ENCODE data around the gene NEAT1. TPM values are rescaled to one million over a fixed set of nuclear protein-coding genes. Genes with fewer than 3 reads are reported as not detected.
A peak's percentile ranks its signal among the peaks of the same experiment; 100 is the strongest.

Gene NEAT1
- polyA plus RNA-seq, 1 donor from 2014 or later: 4.2 TPM

DNA sequence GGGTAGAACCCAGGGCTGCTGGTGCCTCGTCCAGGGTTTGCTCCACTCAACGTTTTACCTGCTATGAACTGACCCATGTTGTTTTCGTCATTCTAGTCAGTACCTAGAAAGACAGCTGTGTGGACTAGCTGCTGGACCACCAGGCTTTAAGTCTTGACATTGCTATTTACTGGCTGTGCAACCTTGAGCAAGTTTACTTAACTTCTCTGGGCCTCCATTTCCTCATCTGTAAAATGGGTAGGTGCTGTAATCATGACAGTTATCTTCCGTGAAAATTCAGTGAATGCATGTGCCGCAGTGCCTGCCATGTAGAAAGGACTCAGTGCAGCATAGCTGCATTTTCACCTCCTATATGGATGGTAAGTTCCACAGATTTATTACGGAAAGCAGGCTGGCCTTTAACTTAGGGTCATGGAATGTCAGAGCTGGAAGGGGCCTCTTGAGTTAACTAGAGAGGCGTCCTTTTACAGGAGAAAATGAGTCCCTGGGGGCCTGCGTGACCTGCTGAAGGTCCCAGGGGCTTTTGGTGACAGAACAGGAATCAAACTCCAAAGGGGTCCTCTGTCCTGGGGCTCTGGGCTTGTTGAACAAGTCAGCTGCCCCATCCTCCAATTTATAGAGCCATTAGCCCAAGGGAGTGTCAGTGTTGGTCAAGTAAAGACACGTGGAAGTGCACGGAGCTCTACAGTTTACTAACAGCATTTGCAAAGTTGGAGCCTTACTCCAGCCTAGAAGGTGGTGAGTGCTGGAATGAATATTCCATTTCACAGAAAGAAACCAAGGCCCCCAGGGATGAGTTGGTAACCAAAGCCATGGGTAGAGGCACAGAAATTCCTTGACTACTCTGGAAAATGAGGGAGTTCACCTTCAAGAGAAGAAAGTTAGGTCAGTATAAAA lies 64.2 kb downstream of the NEAT1 start:
- Histone ChIP-seq H3K4me3 (ENCODE audit: low read length) (peak overlapping the region; percentile 61), H3K79me2 (replicated peaks; ENCODE audit: insufficient read depth, low read length) (peaks cover 85% of the 10 kb centered on the region), H3K4me2 (ENCODE audit: low read length) (peak overlapping the region; percentile 88)

GRCh38 chr11:65487467-65488272 lies 65.1 kb downstream of the NEAT1 start:
- Histone ChIP-seq H3K9ac (ENCODE audit: low read length) (peak overlapping the region; percentile 99), H3K9me2 (ENCODE audit: insufficient read depth, low read length) (no peaks in the 10 kb centered on the region), H3K4me3 (ENCODE audit: low read length) (peak overlapping the region; percentile 73), H3K36me3 (ENCODE audit: insufficient read depth, low read length) (no peaks in the 10 kb centered on the region), H3K9me3 (ENCODE audit: low read length) (no peaks in the 10 kb centered on the region), H4K20me1 (ENCODE audit: insufficient read depth) (no peaks in the 10 kb centered on the region), H3F3A (ENCODE audit: insufficient read depth, low read length, poor library complexity, severe bottlenecking) (peaks cover 14% of the 10 kb centered on the region), H3K79me2 (replicated peaks; ENCODE audit: insufficient read depth, low read length) (peaks cover 86% of the 10 kb centered on the region), H3K4me2 (ENCODE audit: low read length) (peak overlapping the region; percentile 96), H3K27me3 (ENCODE audit: insufficient read depth, low read depth, low read length) (no peaks in the 10 kb centered on the region), H2AFZ (ENCODE audit: low read depth, low read length) (no peak overlapping the region), H3K27ac (ENCODE audit: low read length) (peak overlapping the region; percentile 100)
- TF ChIP-seq EZH2 (IDR thresholded peaks at IDR 0.05; ENCODE audit: borderline replicate concordance, insufficient read depth, low read length, poor library complexity, severe bottlenecking) (no peak), MXI1 (conservative IDR thresholded peaks at IDR 0.05; ENCODE audit: poor library complexity, severe bottlenecking) (peak; percentile 87), SMC3 (conservative IDR thresholded peaks at IDR 0.05; ENCODE audit: poor library complexity) (peak; percentile 66), RAD21 (conservative IDR thresholded peaks at IDR 0.05) (peak; percentile 58), CTCF (IDR thresholded peaks at IDR 0.05; ENCODE audit: poor library complexity, severe bottlenecking) (peak; percentile 41), TAF1 (IDR thresholded peaks at IDR 0.05; ENCODE audit: low read depth) (peak; percentile 93), EP300 (conservative IDR thresholded peaks at IDR 0.05; ENCODE audit: poor library complexity, severe bottlenecking) (peak; percentile 96), POLR2AphosphoS5 (IDR thresholded peaks at IDR 0.05) (peak; percentile 97)
- TF ChIP-seq, protein P1, sequence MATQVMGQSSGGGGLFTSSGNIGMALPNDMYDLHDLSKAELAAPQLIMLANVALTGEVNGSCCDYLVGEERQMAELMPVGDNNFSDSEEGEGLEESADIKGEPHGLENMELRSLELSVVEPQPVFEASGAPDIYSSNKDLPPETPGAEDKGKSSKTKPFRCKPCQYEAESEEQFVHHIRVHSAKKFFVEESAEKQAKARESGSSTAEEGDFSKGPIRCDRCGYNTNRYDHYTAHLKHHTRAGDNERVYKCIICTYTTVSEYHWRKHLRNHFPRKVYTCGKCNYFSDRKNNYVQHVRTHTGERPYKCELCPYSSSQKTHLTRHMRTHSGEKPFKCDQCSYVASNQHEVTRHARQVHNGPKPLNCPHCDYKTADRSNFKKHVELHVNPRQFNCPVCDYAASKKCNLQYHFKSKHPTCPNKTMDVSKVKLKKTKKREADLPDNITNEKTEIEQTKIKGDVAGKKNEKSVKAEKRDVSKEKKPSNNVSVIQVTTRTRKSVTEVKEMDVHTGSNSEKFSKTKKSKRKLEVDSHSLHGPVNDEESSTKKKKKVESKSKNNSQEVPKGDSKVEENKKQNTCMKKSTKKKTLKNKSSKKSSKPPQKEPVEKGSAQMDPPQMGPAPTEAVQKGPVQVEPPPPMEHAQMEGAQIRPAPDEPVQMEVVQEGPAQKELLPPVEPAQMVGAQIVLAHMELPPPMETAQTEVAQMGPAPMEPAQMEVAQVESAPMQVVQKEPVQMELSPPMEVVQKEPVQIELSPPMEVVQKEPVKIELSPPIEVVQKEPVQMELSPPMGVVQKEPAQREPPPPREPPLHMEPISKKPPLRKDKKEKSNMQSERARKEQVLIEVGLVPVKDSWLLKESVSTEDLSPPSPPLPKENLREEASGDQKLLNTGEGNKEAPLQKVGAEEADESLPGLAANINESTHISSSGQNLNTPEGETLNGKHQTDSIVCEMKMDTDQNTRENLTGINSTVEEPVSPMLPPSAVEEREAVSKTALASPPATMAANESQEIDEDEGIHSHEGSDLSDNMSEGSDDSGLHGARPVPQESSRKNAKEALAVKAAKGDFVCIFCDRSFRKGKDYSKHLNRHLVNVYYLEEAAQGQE (IDR thresholded peaks at IDR 0.05; ENCODE audit: borderline replicate concordance): peak; percentile 98

More for the DNA sequence above, 64.2 kb downstream of the NEAT1 start:
- Histone ChIP-seq H3K9me3 (ENCODE audit: low read length) (no peaks in the 10 kb centered on the region), H2AFZ (ENCODE audit: low read depth, low read length) (no peak overlapping the region), H4K20me1 (ENCODE audit: insufficient read depth) (no peaks in the 10 kb centered on the region), H3K27me3 (ENCODE audit: insufficient read depth, low read depth, low read length) (no peaks in the 10 kb centered on the region), H3F3A (ENCODE audit: insufficient read depth, low read length, poor library complexity, severe bottlenecking) (peaks cover 14% of the 10 kb centered on the region), H3K9ac (ENCODE audit: low read length) (peak overlapping the region; percentile 78), H3K27ac (ENCODE audit: low read length) (peak overlapping the region; percentile 100), H3K36me3 (ENCODE audit: insufficient read depth, low read length) (no peaks in the 10 kb centered on the region), H3K9me2 (ENCODE audit: insufficient read depth, low read length) (no peaks in the 10 kb centered on the region)
- TF ChIP-seq TAF1 (IDR thresholded peaks at IDR 0.05; ENCODE audit: low read depth) (peak; percentile 41), SMC3 (conservative IDR thresholded peaks at IDR 0.05; ENCODE audit: poor library complexity) (no peak)

All from neural cell (in vitro differentiated cells).